WTC11 (cell line): ENCODE data around the gene PLAAT3. TPM values are rescaled to one million over a fixed set of nuclear protein-coding genes. Genes with fewer than 3 reads are reported as not detected.

Source experiments
- ATAC-seq: fragments of 200-7000 bp; cut with Tn5 transposase; 2 replicates; pipeline ENCODE4 v1.10.0; 2021; ENCODE audit warnings: mild to moderate bottlenecking, moderate library complexity
- Bru-seq: library from RNA; stranded (reverse); fragments of 400-500 nt; gene quantifications from one replicate; lab custom pipeline; 2021; lab: Mats Ljungman, UMichigan
- CTCF ChIA-PET: fragments of 300-600 bp; sonication (Branson Sonifier 250); formaldehyde crosslinking; loops from one replicate; lab custom pipeline; 2021; ENCODE audit warnings: antibody characterized with exemption; lab: Charles Lee
- POLR2A ChIA-PET: fragments of 350-600 bp; sonication (Branson Sonifier 250); formaldehyde crosslinking; loops from one replicate; lab custom pipeline; 2021; ENCODE audit warnings: antibody characterized with exemption; lab: Charles Lee
- DNase-seq: peaks from one replicate; pipeline ENCODE4 v3.0.0; 2021; ENCODE audit warnings: low spot score
- H3K27ac Mint-ChIP-seq: 2 replicates; pipeline ENCODE4 v1.8.0; 2021; ENCODE audit warnings: mixed read lengths
- H3K27me3 Mint-ChIP-seq: 2 replicates; pipeline ENCODE4 v1.8.0; 2021; ENCODE audit warnings: low read depth, mild to moderate bottlenecking, moderate library complexity, mixed read lengths
- H3K36me3 Mint-ChIP-seq: 2 replicates; pipeline ENCODE4 v1.8.0; 2021; ENCODE audit warnings: mixed read lengths
- H3K4me1 Mint-ChIP-seq: 2 replicates; pipeline ENCODE4 v1.8.0; 2022; ENCODE audit warnings: mixed read lengths
- H3K4me3 Mint-ChIP-seq: 2 replicates; pipeline ENCODE4 v1.8.0; 2021; ENCODE audit warnings: mild to moderate bottlenecking, moderate library complexity, mixed read lengths
- H3K9me3 Mint-ChIP-seq: 2 replicates; pipeline ENCODE4 v1.8.0; 2021; ENCODE audit warnings: mixed read lengths
- ATF3 ChIP-seq: sonication (generic); formaldehyde crosslinking; conservative IDR thresholded peaks from 2 replicates; pipeline ENCODE4 v1.8.1; 2022; ENCODE audit warnings: mild to moderate bottlenecking, missing genetic modification reagents
- CBFB ChIP-seq: sonication (generic); formaldehyde crosslinking; IDR thresholded peaks from 2 replicates; pipeline ENCODE4 v1.8.1; 2022; ENCODE audit warnings: mild to moderate bottlenecking, low read depth, missing genetic modification reagents
- CDX4 ChIP-seq: fragments of 250-450 bp; sonication (Bioruptor Pico); IDR thresholded peaks from 2 replicates; pipeline ENCODE4 v1.9.0; 2021; ENCODE audit warnings: moderate library complexity, mild to moderate bottlenecking, inconsistent platforms, borderline replicate concordance
- CREB1 ChIP-seq: sonication (generic); formaldehyde crosslinking; IDR thresholded peaks from 2 replicates; pipeline ENCODE4 v1.8.0; 2023; ENCODE audit warnings: mild to moderate bottlenecking, missing genetic modification reagents
- E2F4 ChIP-seq: sonication (generic); formaldehyde crosslinking; IDR thresholded peaks from 2 replicates; pipeline ENCODE4 v1.8.1; 2022; ENCODE audit warnings: low read depth, mild to moderate bottlenecking, moderate library complexity, missing genetic modification reagents, borderline replicate concordance
- ELF4 ChIP-seq: sonication (generic); formaldehyde crosslinking; IDR thresholded peaks from 2 replicates; pipeline ENCODE4 v1.8.1; 2022; ENCODE audit warnings: low read depth, mild to moderate bottlenecking, moderate library complexity, missing genetic modification reagents
- ETV6 ChIP-seq: sonication (generic); formaldehyde crosslinking; IDR thresholded peaks from 2 replicates; pipeline ENCODE4 v1.8.1; 2022; ENCODE audit warnings: mild to moderate bottlenecking, missing genetic modification reagents
- FOXK1 ChIP-seq: sonication (generic); formaldehyde crosslinking; IDR thresholded peaks from 2 replicates; pipeline ENCODE4 v1.8.0; 2022; ENCODE audit warnings: mild to moderate bottlenecking, moderate library complexity, missing genetic modification reagents
- MAX ChIP-seq: sonication (generic); formaldehyde crosslinking; IDR thresholded peaks from 2 replicates; pipeline ENCODE4 v1.8.0; 2022; ENCODE audit warnings: mild to moderate bottlenecking, missing genetic modification reagents
- MXD4 ChIP-seq: fragments of 250-450 bp; sonication (Bioruptor Pico); IDR thresholded peaks from 2 replicates; pipeline ENCODE4 v1.8.0; 2021; ENCODE audit warnings: mild to moderate bottlenecking, moderate library complexity, borderline replicate concordance
- MYBL2 ChIP-seq: sonication (generic); formaldehyde crosslinking; IDR thresholded peaks from 2 replicates; pipeline ENCODE4 v1.8.1; 2023; ENCODE audit warnings: mild to moderate bottlenecking, moderate library complexity, missing genetic modification reagents
- NR1H2 ChIP-seq: sonication (generic); formaldehyde crosslinking; IDR thresholded peaks from 2 replicates; pipeline ENCODE4 v1.9.0; 2021; ENCODE audit warnings: mild to moderate bottlenecking, moderate library complexity, missing genetic modification reagents
- PRRX2 ChIP-seq: fragments of 250-450 bp; sonication (Bioruptor Pico); IDR thresholded peaks from 2 replicates; pipeline ENCODE4 v1.8.0; 2021; ENCODE audit warnings: mild to moderate bottlenecking
- RELA ChIP-seq: sonication (generic); formaldehyde crosslinking; IDR thresholded peaks from 2 replicates; pipeline ENCODE4 v1.8.1; 2022; ENCODE audit warnings: missing genetic modification reagents, mild to moderate bottlenecking, borderline replicate concordance
- SMAD3 ChIP-seq: sonication (generic); formaldehyde crosslinking; IDR thresholded peaks from 2 replicates; pipeline ENCODE4 v1.8.0; 2022; ENCODE audit warnings: missing genetic modification reagents, mild to moderate bottlenecking, borderline replicate concordance
- SOX15 ChIP-seq: fragments of 250-450 bp; sonication (Bioruptor Pico); IDR thresholded peaks from 2 replicates; pipeline ENCODE4 v1.9.0; 2021; ENCODE audit warnings: mild to moderate bottlenecking
- SP1 ChIP-seq: sonication (generic); formaldehyde crosslinking; conservative IDR thresholded peaks from 2 replicates; pipeline ENCODE4 v1.8.1; 2022; ENCODE audit warnings: missing genetic modification reagents
- ZBTB21 ChIP-seq: sonication (generic); formaldehyde crosslinking; IDR thresholded peaks from 2 replicates; pipeline ENCODE4 v1.8.1; 2023; ENCODE audit warnings: mild to moderate bottlenecking, missing genetic modification reagents, borderline replicate concordance
- ZNF219 ChIP-seq: sonication (generic); formaldehyde crosslinking; IDR thresholded peaks from 2 replicates; pipeline ENCODE4 v1.8.0; 2023; ENCODE audit warnings: missing genetic modification reagents, mild to moderate bottlenecking, borderline replicate concordance
- long read RNA-seq, 3 experiments: library from RNA in 1 of 3; library from capped mRNA in 1 of 3; library from polyadenylated mRNA in 1 of 3; unstranded in 2 of 3; stranded (forward) in 1 of 3; transcript quantifications; one replicate each; pipeline ENCODE4 v2.0.0, GENCODE V29; 2021
- total RNA-seq: library from RNA; stranded (reverse); gene quantifications from 3 replicates; pipeline ENCODE4 v1.2.3, GENCODE V29; 2021
- TF ChIP-seq, protein P1 (sequence below): sonication (generic); formaldehyde crosslinking; IDR thresholded peaks from 2 replicates; pipeline ENCODE4 v1.8.1; 2022; ENCODE audit warnings: mild to moderate bottlenecking, moderate library complexity, missing genetic modification reagents
- TF ChIP-seq, protein P2 (sequence below): fragments of 250-450 bp; sonication (Bioruptor Pico); conservative IDR thresholded peaks from 2 replicates; pipeline ENCODE4 v1.9.0; 2021; ENCODE audit warnings: mild to moderate bottlenecking
- TF ChIP-seq, protein P3 (sequence below): sonication (generic); formaldehyde crosslinking; conservative IDR thresholded peaks from 2 replicates; pipeline ENCODE4 v1.8.1; 2023; ENCODE audit warnings: mild to moderate bottlenecking, low read depth, missing genetic modification reagents, moderate library complexity

PLAAT3 gene
- total RNA-seq (143 to 160 TPM (median 146 TPM) in 3 replicates), Bru-seq, nascent RNA (percentile 74 among the genes with signal in this experiment)
- long read RNA-seq, experiment 1, transcript PLA2G16-201 (4 exons, 2,594 nt) = major isoform, 119 of 182 reads
- long read RNA-seq, experiment 1, transcript PLA2G16-203 (5 exons, 1,099 nt) = minor isoform, 55 of 182 reads
- long read RNA-seq, experiment 1, partial matches to known transcripts = 2 of 182 reads
- long read RNA-seq, experiment 1, other reads (novel, unspliced or antisense) = 4 of 182 reads
- long read RNA-seq, experiment 2, transcript PLA2G16-201 (4 exons, 2,594 nt) = major isoform, 138 of 235 reads
- long read RNA-seq, experiment 2, transcript PLA2G16-203 (5 exons, 1,099 nt) = minor isoform, 57 of 235 reads
- long read RNA-seq, experiment 2, partial matches to known transcripts = 22 of 235 reads
- long read RNA-seq, experiment 2, other reads (novel, unspliced or antisense) = 16 of 235 reads
- long read RNA-seq, experiment 3, transcript PLA2G16-202 (4 exons, 678 nt) = minor isoform, 6 of 320 reads
- long read RNA-seq, experiment 3, transcript PLA2G16-203 (5 exons, 1,099 nt) = minor isoform, 23 of 320 reads
- long read RNA-seq, experiment 3, transcript PLA2G16-201 (4 exons, 2,594 nt) = major isoform, 285 of 320 reads
- long read RNA-seq, experiment 3, partial matches to known transcripts = 0 of 320 reads
- long read RNA-seq, experiment 3, other reads (novel, unspliced or antisense) = 6 of 320 reads

DNA sequence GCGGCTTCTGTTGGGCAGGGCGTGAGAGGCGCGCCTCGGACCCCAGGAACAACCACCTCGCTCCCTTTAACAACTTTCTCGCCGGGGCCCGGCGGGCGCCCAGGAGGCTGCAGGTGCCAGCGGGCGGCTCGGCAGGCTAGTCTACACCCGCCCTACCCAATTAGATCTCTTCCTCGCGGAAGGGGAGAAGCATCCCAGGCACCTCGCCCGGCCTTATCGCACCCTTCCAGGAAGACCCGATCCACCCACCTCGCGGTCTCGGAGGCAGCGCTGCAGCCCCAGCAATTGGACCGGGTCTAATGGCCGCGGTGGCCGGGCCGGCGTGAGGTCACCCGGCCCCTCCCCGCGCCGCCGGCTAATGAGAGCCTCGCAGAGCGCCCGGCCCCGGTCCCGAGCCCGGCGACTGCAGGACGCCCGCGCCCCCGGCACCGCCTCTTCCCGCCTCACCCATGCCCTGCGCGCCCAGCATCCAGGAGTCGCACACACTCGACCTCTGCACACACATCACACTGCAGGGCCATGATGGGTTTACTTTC, at the start of gene PLAAT3:
PLAAT3 (minus strand) TSS at position 298 of the 536 bp plus-strand sequence. CDS start 419 bp downstream, outside the sequence.
- Mint-ChIP-seq H3K27ac (peak within 1 kb of the TSS; percentile 85), H3K36me3 (peaks cover 8% of the 10 kb centered on the region), H3K9me3 (no peaks in the 10 kb centered on the region), H3K4me3 (peak within 1 kb of the TSS; percentile 78), H3K27me3 (peaks cover 21% of the 10 kb centered on the region), H3K4me1 (peaks cover 43% of the 10 kb centered on the region)
- POLR2A ChIA-PET = interaction anchor here (0.6 kb wide), 1 partner anchor 231 kb away, joined by 3 read pairs; no protein-coding TSS in a partner anchor
- peak; percentile 76 for DNase-seq
- TF ChIP-seq ETV6 (CRISPR knock-in tag) (0 out of 2 replicates have a peak, but pooled peaks have one; percentile 46), ELF4 (CRISPR knock-in tag) (no peak), FOXK1 (no peak), MAX (CRISPR knock-in tag) (peak; percentile 11; the same call in 1 of the 2 replicates), ATF3 (no peak), SMAD3 (CRISPR knock-in tag) (no peak), CREB1 (CRISPR knock-in tag) (no peak), RELA (CRISPR knock-in tag) (0 out of 2 replicates have a peak, but pooled peaks have one; percentile 8)
- TF ChIP-seq, protein P1, sequence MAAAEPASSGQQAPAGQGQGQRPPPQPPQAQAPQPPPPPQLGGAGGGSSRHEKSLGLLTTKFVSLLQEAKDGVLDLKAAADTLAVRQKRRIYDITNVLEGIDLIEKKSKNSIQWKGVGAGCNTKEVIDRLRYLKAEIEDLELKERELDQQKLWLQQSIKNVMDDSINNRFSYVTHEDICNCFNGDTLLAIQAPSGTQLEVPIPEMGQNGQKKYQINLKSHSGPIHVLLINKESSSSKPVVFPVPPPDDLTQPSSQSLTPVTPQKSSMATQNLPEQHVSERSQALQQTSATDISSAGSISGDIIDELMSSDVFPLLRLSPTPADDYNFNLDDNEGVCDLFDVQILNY (CRISPR knock-in tag) = peak; percentile 72; the same call in 1 of the 2 replicates
- peak; percentile 69 for ATAC-seq
- CTCF ChIA-PET = interaction anchor here (1.1 kb wide), 1 partner anchor 135 kb away, joined by 3 read pairs; no protein-coding TSS in a partner anchor

GRCh38 chr11:63663809-63664208, 49.6 kb upstream of the PLAAT3 start:
- Mint-ChIP-seq H3K27ac (peak overlapping the region; percentile 60; the same call in 1 of the 2 replicates), H3K4me3 (no peak overlapping the region), H3K27me3 (no peaks in the 10 kb centered on the region), H3K4me1 (peaks cover 17% of the 10 kb centered on the region), H3K9me3 (no peaks in the 10 kb centered on the region), H3K36me3 (no peaks in the 10 kb centered on the region)
- ATAC-seq (no peak), DNase-seq (no peak)
- ChIA-PET CTCF (no interaction called here), POLR2A (no interaction called here)
- TF ChIP-seq MXD4 (CRISPR knock-in tag) (no peak), RELA (CRISPR knock-in tag) (no peak), PRRX2 (CRISPR knock-in tag) (no peak), SP1 (CRISPR knock-in tag) (no peak), E2F4 (no peak), SOX15 (CRISPR knock-in tag) (no peak), ZBTB21 (CRISPR knock-in tag) (no peak), NR1H2 (no peak), ZNF219 (CRISPR knock-in tag) (no peak), CDX4 (CRISPR knock-in tag) (no peak), ATF3 (no peak), MYBL2 (CRISPR knock-in tag) (no peak), CBFB (CRISPR knock-in tag) (no peak)
- TF ChIP-seq, protein P2, sequence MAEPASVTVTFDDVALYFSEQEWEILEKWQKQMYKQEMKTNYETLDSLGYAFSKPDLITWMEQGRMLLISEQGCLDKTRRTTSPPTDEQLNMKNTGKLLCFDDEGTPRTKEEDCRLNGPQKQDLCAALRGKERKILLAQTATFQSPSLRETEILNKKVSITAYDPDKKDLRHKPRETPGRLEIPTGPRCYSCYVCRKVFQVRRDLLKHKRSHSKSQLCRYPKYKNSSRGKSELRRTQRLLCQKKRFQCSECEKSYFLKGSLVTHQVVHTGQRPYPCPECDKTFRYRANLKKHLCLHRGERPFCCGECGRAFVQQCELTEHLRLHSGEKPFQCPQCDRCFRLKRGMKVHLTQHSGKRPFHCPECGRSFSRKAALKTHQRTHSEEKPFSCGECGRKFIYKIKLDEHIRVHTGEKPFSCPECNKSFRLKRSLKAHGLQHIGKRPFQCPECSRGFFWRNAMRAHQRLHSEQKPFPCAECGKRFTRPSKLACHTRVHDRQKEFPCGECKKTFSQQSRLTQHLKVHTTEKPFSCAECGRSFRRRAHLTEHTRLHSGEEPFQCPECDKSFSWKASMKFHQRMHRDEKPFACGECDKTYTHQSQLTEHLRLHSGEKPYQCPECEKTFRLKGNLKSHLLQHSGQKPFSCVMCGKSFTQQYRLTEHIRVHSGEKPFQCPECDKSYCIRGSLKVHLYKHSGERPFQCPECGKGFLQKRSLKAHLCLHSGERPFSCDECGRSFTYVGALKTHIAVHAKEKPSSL = no peak
- TF ChIP-seq, protein P3, sequence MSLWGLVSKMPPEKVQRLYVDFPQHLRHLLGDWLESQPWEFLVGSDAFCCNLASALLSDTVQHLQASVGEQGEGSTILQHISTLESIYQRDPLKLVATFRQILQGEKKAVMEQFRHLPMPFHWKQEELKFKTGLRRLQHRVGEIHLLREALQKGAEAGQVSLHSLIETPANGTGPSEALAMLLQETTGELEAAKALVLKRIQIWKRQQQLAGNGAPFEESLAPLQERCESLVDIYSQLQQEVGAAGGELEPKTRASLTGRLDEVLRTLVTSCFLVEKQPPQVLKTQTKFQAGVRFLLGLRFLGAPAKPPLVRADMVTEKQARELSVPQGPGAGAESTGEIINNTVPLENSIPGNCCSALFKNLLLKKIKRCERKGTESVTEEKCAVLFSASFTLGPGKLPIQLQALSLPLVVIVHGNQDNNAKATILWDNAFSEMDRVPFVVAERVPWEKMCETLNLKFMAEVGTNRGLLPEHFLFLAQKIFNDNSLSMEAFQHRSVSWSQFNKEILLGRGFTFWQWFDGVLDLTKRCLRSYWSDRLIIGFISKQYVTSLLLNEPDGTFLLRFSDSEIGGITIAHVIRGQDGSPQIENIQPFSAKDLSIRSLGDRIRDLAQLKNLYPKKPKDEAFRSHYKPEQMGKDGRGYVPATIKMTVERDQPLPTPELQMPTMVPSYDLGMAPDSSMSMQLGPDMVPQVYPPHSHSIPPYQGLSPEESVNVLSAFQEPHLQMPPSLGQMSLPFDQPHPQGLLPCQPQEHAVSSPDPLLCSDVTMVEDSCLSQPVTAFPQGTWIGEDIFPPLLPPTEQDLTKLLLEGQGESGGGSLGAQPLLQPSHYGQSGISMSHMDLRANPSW (CRISPR knock-in tag) = no peak
